Heart left ventricle (tissue), 13 donors: ENCODE results near the gene TRMT1.

Experiments used
- CTCF ChIP-seq, 12 donors: fragments of 200-600 bp; sonication (generic) in 4 of 12; IDR thresholded peaks; one replicate each; pipeline versions ENCODE4 v1.5.0 to v1.8.0; 2018 to 2022; ENCODE audit warnings: antibody characterized with exemption in 12 of 12, mild to moderate bottlenecking in 5 of 12
- POLR2A ChIP-seq, 2 donors: fragments of 450-650 bp; IDR thresholded peaks; one replicate each; pipeline ENCODE4 v1.6.1; 2017; ENCODE audit warnings: antibody characterized with exemption in 2 of 2, mild to moderate bottlenecking in 2 of 2, moderate library complexity in 2 of 2
- donor health status: ischemic (EF 13 %, LVEDD 7.1; RV severe dilation, severe dysfunction).
- donor health status: DM: no; HTN: yes; CAD: no.
- donor health status: DM: no; HTN: no; CAD: no.
- donor health status: ischemic (EF 25% LVEDD 6.9; RV normal size, moderate dysfunction).
- donor health status: ischemic (EF 25% LVEDD 5.7; RV mildly dilated, moderate dysfunction).
- donor health status: ischemic (EF 35%, LVEDD 5.7; RV mildly dilated, moderate dysfunction).
- donor health status: nonischemic (EF 11% LVEDD 7.7; RV severe dilation, severe dysfunction).
- donor health status: DM: yes; HTN: yes; CAD: no.
- donor health status: PGD.
- donor health status: ischemic (EF 29% LVEDD 5.4; RV normal size, mild dysfunction).
- donor health status: nonischemic (EF 23%, LVEDD 6.1; RV moderate dilation, normal function).

- TF ChIP-seq CTCF (IDR thresholded peaks at IDR 0.05) (no peak), POLR2A (IDR thresholded peaks at IDR 0.05) (no peak)
These were observed 734 bp upstream of the TRMT1 start for GRCh38 chr19:13117176-13117771.
